ENCODE results near the gene ZFP62.

DNA sequence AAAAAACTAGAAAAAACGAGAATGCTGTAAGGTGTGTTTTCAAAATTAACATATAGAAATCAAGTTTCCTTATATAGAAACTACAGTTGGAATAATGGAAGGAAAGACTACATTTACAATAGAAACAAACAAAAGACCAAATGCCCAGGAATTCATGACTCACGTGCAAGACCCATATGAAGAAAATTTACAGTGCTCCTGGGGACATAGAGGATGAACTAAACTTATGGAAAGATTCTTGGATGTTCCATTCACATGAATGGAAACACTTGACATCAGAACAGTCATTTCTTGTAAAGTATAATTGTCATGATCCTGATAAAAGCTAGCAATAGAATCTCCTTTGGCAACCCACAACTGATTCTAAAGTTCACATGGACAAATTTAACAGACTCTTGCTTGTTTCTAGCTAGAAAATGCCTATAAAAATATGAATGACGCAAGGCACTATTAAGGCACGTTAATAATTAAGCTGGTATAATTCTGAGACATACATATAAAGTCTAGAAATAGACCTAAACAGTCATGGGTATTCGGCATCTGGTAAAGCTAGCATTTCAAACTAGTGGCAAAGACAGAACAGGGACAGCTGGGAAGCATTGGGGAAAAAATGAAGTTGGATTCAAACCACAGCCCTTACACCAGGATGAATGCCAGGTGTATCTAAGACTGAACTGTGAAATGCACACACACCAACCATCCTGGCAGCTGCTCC is 5.1 kb upstream of the ZFP62 start:
- TF ChIP-seq POLR2A (IDR thresholded peaks at IDR 0.05; ENCODE audit: low read length) (no peak), GATA1 (IDR thresholded peaks at IDR 0.05; ENCODE audit: low read depth, low read length) (no peak)
